Stomach smooth muscle (tissue), 2 donors: ENCODE data around the gene CACNA1A.

ENCODE experiments used
- H3K27ac ChIP-seq: one replicate; pipeline ENCODE4 v1.7.0; 2013; ENCODE audit warnings: mild to moderate bottlenecking, low read length, inconsistent platforms
- H3K27me3 ChIP-seq, 2 donors: one replicate each; pipeline ENCODE4 v1.7.0; 2013; ENCODE audit warnings: low read length in 2 of 2; ENCODE audit not compliant: insufficient read depth in 2 of 2, control insufficient read depth in 1 of 2
- H3K36me3 ChIP-seq, 2 donors: one replicate each; pipeline ENCODE4 v1.7.0; 2013; ENCODE audit warnings: low read length in 2 of 2; ENCODE audit not compliant: control insufficient read depth in 2 of 2, insufficient read depth in 2 of 2
- H3K4me1 ChIP-seq: one replicate; pipeline ENCODE4 v1.7.0; 2013; ENCODE audit warnings: low read length; ENCODE audit not compliant: control insufficient read depth, insufficient read depth
- H3K4me3 ChIP-seq, 2 donors: one replicate each; pipeline ENCODE4 v1.7.0; 2013; ENCODE audit warnings: low read length in 2 of 2
- H3K9ac ChIP-seq, 2 donors: one replicate each; pipeline ENCODE4 v1.7.0; 2013; ENCODE audit warnings: low read length in 2 of 2, mild to moderate bottlenecking in 1 of 2
- H3K9me3 ChIP-seq, 2 donors: one replicate each; pipeline ENCODE4 v1.7.0; 2013; ENCODE audit warnings: low read length in 2 of 2; ENCODE audit not compliant: control insufficient read depth in 2 of 2
- donor health status: healthy.
- donor health status: Pancreatic carcinoma.

Gene CACNA1A

DNA sequence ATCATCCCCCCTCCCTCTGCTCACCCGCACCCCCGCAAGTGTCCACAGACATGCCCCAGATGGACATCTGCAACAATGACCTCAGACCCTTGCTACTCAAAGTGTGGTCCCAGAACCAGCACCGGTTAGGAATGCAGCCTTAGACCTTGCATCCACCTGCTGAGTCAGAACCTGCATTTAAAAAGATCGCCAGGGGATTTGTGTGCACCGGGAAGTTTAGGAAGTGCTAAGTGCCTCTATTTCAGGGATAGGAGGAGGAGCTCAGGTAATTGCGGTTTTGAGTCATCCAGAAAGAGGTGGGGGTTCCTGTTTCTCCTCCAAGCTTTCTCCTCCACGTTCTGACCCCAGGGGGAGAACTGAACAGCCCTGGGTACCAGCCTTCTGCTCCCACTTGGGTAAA lies 46.2 kb downstream of the CACNA1A start:
- Histone ChIP-seq H3K36me3 (no peaks in the 10 kb centered on the region), H3K4me1 (no peaks in the 10 kb centered on the region), H3K9me3 (no peaks in the 10 kb centered on the region), H3K4me3 (no peak overlapping the region), H3K9ac (no peak overlapping the region), H3K27ac (no peak overlapping the region), H3K27me3 (peaks cover 3 to 4% of the 10 kb centered on the region in 2 donors)

DNA sequence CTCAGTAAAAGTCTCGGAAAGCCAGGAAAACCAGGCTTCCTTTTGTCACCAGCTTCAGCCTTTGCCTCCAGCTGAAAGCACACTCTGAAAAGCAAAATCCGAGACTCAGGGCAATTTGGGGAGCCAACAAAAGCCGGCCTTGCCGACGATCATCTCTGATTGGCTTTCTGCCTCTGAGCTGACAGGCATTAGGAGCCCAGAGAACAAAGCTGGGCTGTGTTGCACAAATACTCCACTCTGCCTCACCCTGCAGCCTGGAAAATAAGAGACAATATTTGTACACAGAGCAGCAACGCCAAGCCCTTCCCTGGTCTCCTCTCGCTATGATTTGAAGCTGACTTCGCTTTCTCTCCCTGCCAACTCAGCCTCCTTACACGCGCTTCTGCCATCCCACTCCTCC lies 46.9 kb downstream of the CACNA1A start:
- H3K9me3 ChIP-seq = no peaks in the 10 kb centered on the region
- H3K9ac ChIP-seq = no peak overlapping the region
- no peaks in the 10 kb centered on the region for H3K4me1 ChIP-seq
- H3K27me3 ChIP-seq = peaks cover 3 to 4% of the 10 kb centered on the region in 2 donors
- no peak overlapping the region for H3K4me3 ChIP-seq
- no peak overlapping the region for H3K27ac ChIP-seq
- no peaks in the 10 kb centered on the region for H3K36me3 ChIP-seq

DNA sequence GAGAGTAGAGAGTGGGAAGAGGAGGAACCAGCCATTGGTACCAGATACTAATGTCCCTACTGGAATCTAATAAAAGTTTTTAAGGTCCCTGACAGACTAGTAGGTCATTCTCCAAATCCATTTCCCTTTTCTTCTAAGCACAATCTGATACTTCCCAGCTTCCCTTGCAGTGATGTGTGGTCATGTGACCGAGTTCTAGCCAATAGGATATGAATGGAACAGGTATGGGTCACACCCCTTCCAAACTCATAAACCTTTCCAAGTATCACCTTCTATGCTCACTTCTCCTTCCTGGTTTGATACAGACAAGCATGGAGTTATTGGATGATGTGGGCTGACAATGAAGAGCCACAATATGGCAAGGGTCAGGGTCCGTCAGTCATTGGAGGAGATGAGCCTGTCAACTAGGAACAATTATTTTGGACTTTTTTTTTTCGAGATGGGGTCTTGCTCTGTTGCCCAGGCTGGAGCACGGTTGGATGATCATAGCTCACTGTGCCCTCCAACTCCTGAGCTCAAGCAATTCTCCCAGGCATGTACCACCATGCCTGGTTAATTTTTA lies 54.8 kb downstream of the CACNA1A start:
- peaks cover 17 to 21% of the 10 kb centered on the region in 2 donors for H3K9me3 ChIP-seq
- no peak overlapping the region for H3K4me3 ChIP-seq
- H3K9ac ChIP-seq = no peak overlapping the region
- H3K27ac ChIP-seq = no peak overlapping the region
- no peaks in the 10 kb centered on the region for H3K4me1 ChIP-seq
- no peaks in the 10 kb centered on the region for H3K27me3 ChIP-seq
- no peaks in the 10 kb centered on the region for H3K36me3 ChIP-seq

DNA sequence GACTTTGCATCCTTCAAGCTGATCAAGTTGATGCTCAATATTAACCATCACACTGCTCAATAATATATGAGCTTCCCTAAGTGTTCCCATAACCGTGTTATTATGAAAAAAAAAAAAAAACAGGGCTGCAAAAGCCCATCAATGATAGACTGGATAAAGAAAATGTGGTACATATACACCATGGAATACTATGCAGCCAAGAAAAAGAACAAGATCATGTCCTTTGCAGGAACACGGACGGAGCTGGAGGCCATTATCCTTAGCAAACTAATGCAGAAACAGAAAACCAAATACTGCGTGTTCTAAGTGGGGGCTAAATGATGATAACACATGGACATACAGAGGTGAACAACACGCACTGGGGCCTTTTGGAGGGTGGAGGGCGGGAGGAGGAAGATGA lies 58.3 kb downstream of the CACNA1A start:
- H3K27ac ChIP-seq = no peak overlapping the region
- peaks cover 14 to 20% of the 10 kb centered on the region in 2 donors for H3K9me3 ChIP-seq
- H3K4me1 ChIP-seq = no peaks in the 10 kb centered on the region
- H3K9ac ChIP-seq = no peak overlapping the region
- H3K36me3 ChIP-seq = no peaks in the 10 kb centered on the region
- peaks cover 2% of the 10 kb centered on the region in 2 donors for H3K27me3 ChIP-seq
- H3K4me3 ChIP-seq = no peak overlapping the region

DNA sequence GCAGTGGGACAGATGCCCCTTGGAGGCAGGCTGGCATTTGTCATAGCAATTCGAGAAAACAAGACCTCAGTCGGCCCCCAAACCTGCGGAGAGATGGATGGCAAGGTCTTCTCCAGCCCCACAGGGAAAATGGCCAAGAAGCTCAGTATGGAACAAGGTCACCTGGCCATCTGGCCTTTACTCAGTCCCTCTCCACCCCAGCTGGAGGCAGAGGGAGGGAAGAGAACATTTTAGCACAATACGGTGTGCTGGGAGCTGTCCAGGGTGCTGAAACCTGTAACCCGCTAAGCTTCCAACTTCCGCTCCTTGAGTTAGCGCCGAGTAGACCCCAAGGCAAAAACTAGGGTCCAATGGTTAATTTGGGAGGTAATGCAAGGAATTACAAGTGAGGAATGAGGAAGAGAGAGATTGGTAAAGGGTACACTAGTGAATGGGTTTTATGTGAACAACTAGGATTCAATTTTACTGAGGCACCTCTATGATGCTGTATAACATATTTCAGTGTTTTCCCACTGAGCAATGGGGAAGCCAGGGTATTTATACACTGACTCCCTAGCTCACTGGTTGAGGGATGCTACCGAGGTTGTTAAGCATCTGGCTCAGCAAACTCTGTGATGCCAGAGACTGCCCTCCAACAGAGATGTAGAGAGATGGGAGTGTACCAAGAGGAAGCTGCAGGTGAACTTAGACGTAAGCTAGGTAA lies 64.3 kb downstream of the CACNA1A start:
- Histone ChIP-seq H3K27ac (no peak overlapping the region), H3K27me3 (peaks cover 2% of the 10 kb centered on the region in 2 donors), H3K9ac (no peak overlapping the region), H3K36me3 (no peaks in the 10 kb centered on the region), H3K4me1 (no peaks in the 10 kb centered on the region), H3K4me3 (no peak overlapping the region), H3K9me3 (peaks cover 0 to 3% of the 10 kb centered on the region in 2 donors)

DNA sequence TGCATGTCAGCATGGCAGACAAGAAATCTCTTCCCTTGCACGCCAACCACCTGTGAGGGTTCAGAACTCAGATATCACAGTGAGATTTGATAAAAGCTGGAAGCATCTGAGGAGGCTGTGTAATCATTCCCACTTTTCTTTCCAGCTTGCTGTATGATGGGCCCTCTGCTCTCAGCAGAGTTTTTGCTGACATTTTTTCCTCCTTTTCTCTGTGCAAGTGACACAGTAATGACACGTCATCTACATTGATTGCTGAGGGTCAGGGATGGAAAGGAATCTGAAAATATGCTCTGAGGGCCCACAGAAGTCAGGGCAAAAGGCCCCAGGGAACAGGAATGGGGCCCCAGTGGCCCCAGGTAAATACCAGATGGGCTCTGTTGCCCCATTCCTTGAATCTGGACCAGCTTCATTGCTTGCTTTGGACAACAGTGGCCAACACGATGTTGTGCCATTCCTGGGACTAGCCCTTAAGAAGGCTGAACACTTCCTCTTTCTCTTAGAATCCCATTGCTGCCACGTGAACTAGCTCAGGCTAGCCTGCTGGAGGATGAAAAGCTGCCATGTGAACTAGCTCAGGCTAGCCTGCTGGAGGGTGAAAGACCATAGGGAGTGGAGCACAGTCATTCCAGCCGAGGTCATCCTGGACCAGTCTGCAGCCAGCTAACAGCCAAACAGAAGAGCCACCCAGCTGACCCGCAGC lies 68.2 kb downstream of the CACNA1A start:
- H3K9me3 ChIP-seq = peaks cover 0 to 3% of the 10 kb centered on the region in 2 donors
- H3K27me3 ChIP-seq = no peaks in the 10 kb centered on the region
- no peaks in the 10 kb centered on the region for H3K4me1 ChIP-seq
- H3K4me3 ChIP-seq = no peak overlapping the region
- H3K36me3 ChIP-seq = no peaks in the 10 kb centered on the region
- no peak overlapping the region for H3K27ac ChIP-seq
- no peak overlapping the region for H3K9ac ChIP-seq

DNA sequence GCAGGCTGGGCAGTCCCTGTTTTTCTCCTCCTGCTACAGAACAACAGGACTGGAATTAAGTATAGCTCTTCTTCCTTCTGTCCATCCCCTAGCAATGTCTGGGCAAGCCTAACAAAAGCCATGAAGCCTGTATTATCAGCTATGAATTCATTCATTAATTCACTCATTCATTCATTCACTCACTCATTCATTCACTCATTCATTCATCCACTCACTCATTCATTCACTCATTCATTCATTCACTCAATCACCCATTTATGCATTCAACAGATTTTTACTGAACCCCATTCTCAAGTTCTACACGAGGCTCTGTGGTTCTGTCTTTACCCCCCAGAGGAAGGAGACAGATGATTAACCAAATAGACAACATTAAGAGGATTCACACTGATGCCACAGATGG lies 69.9 kb downstream of the CACNA1A start:
- Histone ChIP-seq H3K4me1 (no peaks in the 10 kb centered on the region), H3K9me3 (peaks cover 0 to 3% of the 10 kb centered on the region in 2 donors), H3K27me3 (no peaks in the 10 kb centered on the region), H3K4me3 (no peak overlapping the region), H3K27ac (no peak overlapping the region), H3K36me3 (no peaks in the 10 kb centered on the region), H3K9ac (no peak overlapping the region)

DNA sequence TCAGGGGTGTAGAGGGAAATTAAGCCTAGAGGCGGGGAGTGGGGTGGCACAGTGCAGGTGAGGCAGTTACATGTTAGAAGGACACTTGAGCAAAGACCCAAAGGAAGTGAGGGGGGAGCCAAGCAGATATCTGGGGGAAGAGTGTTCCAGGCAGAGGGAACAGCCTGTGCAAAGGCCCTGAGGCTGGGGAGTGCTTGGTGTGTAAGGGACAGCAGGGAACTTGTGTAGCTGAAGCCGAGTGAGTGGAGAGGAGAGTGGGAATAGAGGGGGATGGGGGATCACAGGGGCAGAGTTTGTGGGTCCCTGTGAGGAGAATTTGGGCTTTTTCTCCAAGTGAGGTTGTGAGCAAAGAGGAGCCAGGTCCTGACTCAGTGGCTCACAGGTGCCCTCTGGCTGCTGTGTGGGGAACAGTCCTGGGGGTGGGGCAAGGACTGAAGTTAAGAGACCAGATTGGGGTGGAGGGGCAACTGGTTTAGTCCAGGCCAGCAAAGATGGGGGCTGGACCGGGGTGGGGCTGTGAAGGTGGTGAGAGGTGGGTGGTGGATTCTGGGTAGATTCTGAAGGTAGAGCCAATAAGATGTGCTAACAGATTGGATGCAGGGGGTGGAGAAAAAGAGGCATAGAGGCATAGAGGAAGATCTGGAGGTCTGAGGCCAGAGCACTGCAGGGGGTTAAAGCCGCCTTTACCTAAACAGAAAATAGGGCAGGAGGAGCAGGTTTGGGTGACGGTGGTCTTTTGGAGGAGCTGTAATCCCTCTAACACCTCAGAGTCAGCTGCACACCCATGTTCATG lies 75.3 kb downstream of the CACNA1A start:
- peaks cover 6 to 7% of the 10 kb centered on the region in 2 donors for H3K9me3 ChIP-seq
- H3K27ac ChIP-seq = no peak overlapping the region
- no peak overlapping the region for H3K9ac ChIP-seq
- H3K4me1 ChIP-seq = no peaks in the 10 kb centered on the region
- peaks cover 4 to 5% of the 10 kb centered on the region in 2 donors for H3K27me3 ChIP-seq
- H3K36me3 ChIP-seq = no peaks in the 10 kb centered on the region
- no peak overlapping the region for H3K4me3 ChIP-seq

DNA sequence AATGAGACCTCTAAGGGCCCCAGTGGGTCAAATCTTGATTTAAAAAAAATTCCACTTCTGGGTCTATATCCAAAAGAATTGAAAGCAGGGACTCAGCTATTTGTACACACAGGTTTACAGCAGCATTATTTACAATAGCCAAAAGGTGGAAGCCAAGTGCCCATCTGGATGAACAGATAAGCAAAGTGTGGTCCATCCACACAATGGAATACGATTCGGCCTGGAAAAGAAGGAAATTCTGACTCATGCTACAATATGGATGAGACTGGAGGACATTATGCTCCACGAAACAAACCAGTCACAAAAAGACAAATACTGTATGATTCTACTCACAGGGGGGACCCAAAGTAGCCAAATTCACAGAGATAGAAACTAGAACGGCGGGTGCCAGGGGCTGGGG lies 76.7 kb downstream of the CACNA1A start:
- peaks cover 4 to 5% of the 10 kb centered on the region in 2 donors for H3K27me3 ChIP-seq
- no peaks in the 10 kb centered on the region for H3K36me3 ChIP-seq
- no peak overlapping the region for H3K4me3 ChIP-seq

DNA sequence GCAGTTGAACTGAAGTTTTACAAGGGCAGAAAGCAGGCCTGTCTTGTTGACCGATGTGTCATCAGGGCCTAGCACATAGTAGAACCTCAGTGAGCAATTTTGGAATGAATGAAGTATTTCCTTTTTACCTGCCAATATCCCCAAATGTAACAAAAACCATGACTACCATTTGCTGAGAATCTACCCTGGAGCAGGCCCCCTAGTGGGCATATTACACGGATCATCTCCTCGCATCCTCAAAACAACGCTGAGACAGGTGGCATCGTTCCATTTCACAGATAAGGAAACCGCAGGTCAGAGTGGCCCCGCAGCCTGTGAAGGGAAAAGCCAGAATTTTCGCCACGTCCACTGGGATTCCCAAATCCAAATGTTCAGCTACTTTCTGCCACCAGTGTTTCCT lies 77.9 kb downstream of the CACNA1A start:
- H3K4me3 ChIP-seq = no peak overlapping the region

More for the DNA sequence above, 76.7 kb downstream of the CACNA1A start:
- Histone ChIP-seq H3K27ac (no peak overlapping the region), H3K9me3 (peaks cover 9% of the 10 kb centered on the region in 2 donors), H3K4me1 (no peaks in the 10 kb centered on the region), H3K9ac (no peak overlapping the region)

More for the DNA sequence above, 77.9 kb downstream of the CACNA1A start:
- H3K9me3 ChIP-seq = peaks cover 9 to 12% of the 10 kb centered on the region in 2 donors
- H3K4me1 ChIP-seq = no peaks in the 10 kb centered on the region
- H3K36me3 ChIP-seq = no peaks in the 10 kb centered on the region
- peaks cover 4 to 5% of the 10 kb centered on the region in 2 donors for H3K27me3 ChIP-seq
- no peak overlapping the region for H3K27ac ChIP-seq
- no peak overlapping the region for H3K9ac ChIP-seq
